Activated CD4-positive, CD25-positive, alpha-beta regulatory T cell treated with anti-CD3 and anti-CD28 coated beads, Interleukin-2, amount 50 U/mL, for 16 hours (primary cell): ENCODE measurements around the gene KSR1.
"Not testable (repeated sequence)": the region's sequence is repeated elsewhere in the genome, so short reads cannot be mapped to it uniquely, and the experiment has no call there.

Experiments used
- DNase-seq: peaks from one replicate; pipeline ENCODE4 v3.0.0-alpha.2; 2020; ENCODE audit warnings: low read depth, low spot score

Gene KSR1

GRCh38 chr17:27609611-27610303 lies 153.5 kb downstream of the KSR1 start:
- DNase-seq = no peak

- no peak for DNase-seq
Observed at GRCh38 chr17:27610304-27610677, 154.0 kb downstream of the KSR1 start.

GRCh38 chr17:27612160-27612770 lies 156.0 kb downstream of the KSR1 start:
- DNase-seq = no peak

GRCh38 chr17:27613433-27613832 lies 157.2 kb downstream of the KSR1 start:
- DNase-seq = no peak

GRCh38 chr17:27615121-27615520 lies 158.9 kb downstream of the KSR1 start:
- no peak for DNase-seq

GRCh38 chr17:27616414-27616813 lies 160.2 kb downstream of the KSR1 start:
- no peak for DNase-seq

GRCh38 chr17:27618417-27618816 lies 162.2 kb downstream of the KSR1 start:
- no peak for DNase-seq

- DNase-seq = no peak
Observed at GRCh38 chr17:27620721-27621120, 164.5 kb downstream of the KSR1 start.

- DNase-seq = no peak
Observed at GRCh38 chr17:27621536-27621935, 165.3 kb downstream of the KSR1 start.

- DNase-seq = no peak
Observed at GRCh38 chr17:27621942-27622559, 165.8 kb downstream of the KSR1 start.

GRCh38 chr17:27622986-27623385 lies 166.7 kb downstream of the KSR1 start:
- no peak for DNase-seq

- DNase-seq = no peak
Observed at GRCh38 chr17:27623614-27624013, 167.4 kb downstream of the KSR1 start.

- no peak for DNase-seq
Observed at GRCh38 chr17:27624539-27624938, 168.3 kb downstream of the KSR1 start.

- no peak for DNase-seq
Observed at GRCh38 chr17:27625856-27626255, 169.6 kb downstream of the KSR1 start.

- no peak for DNase-seq
Observed at GRCh38 chr17:27627514-27627913, 171.3 kb downstream of the KSR1 start.

GRCh38 chr17:27628376-27628775 lies 172.1 kb downstream of the KSR1 start:
- DNase-seq = no peak

GRCh38 chr17:27629260-27629659 lies 173.0 kb downstream of the KSR1 start:
- DNase-seq = not testable (repeated sequence)

GRCh38 chr17:27630607-27631410 lies 174.6 kb downstream of the KSR1 start, which contains the start of gene LGALS9:
Gene LGALS9 (plus strand): TSS chr17:27631188. CDS start chr17:27631266, 78 bp downstream.
- DNase-seq = peak; percentile 10

- DNase-seq = no peak
Observed at GRCh38 chr17:27631411-27631760, 175.1 kb downstream of the KSR1 start.

GRCh38 chr17:27631897-27632725 lies 175.9 kb downstream of the KSR1 start:
- DNase-seq = no peak

GRCh38 chr17:27632766-27633165 lies 176.5 kb downstream of the KSR1 start:
- not testable (repeated sequence) for DNase-seq
